ENCODE results near the gene CACNA2D4. TPM values are rescaled to one million over a fixed set of nuclear protein-coding genes. Genes with fewer than 3 reads are reported as not detected.

Gene CACNA2D4
- total RNA-seq, 1 experiment from 2014 or later, result not detected

- H3K36me3 ChIP-seq (ENCODE audit: low read depth, low read length), result no peaks in the 10 kb centered on the region
- no peak overlapping the region for H3K4me2 ChIP-seq (ENCODE audit: low read length)
- H3K9me2 ChIP-seq (replicated peaks; ENCODE audit: low read length), result no peaks in the 10 kb centered on the region
- no peak overlapping the region for H3K9ac ChIP-seq (ENCODE audit: low read length)
- POLR2A ChIA-PET (ENCODE audit: unreplicated experiment), result no interaction called here
- CTCF ChIA-PET, result no interaction called here
- peaks cover 5% of the 10 kb centered on the region; the same call in 1 of the 2 replicates for H3K4me1 ChIP-seq (ENCODE audit: insufficient read depth, low read length)
- no TSS peak for BruUV-seq (replicated peaks)
- H3F3A ChIP-seq (ENCODE audit: low read length, unreplicated experiment), result no peaks in the 10 kb centered on the region
- no peak for ATAC-seq
- no peaks in the 10 kb centered on the region for H3K9me3 ChIP-seq (ENCODE audit: low read length)
- H3K4me3 ChIP-seq (ENCODE audit: low read length), result no peak overlapping the region
- no peaks in the 10 kb centered on the region for H3K79me2 ChIP-seq (ENCODE audit: low read length)
- no peak overlapping the region for H2AFZ ChIP-seq (ENCODE audit: low read length)
- H3K27ac ChIP-seq (ENCODE audit: low read length), result no peak overlapping the region
- no peak for TF ChIP-seq CTCF (conservative IDR thresholded peaks at IDR 0.05; ENCODE audit: low read depth, low read length)
- TF ChIP-seq EZH2phosphoT487 (IDR thresholded peaks at IDR 0.05; ENCODE audit: borderline replicate concordance, low read length), result no peak
- no peak for TF ChIP-seq EZH2 (IDR thresholded peaks at IDR 0.05; ENCODE audit: low read length, unreplicated experiment)
- H4K20me1 ChIP-seq (ENCODE audit: low read length), result no peaks in the 10 kb centered on the region
- H3K27me3 ChIP-seq (ENCODE audit: low read length), result no peaks in the 10 kb centered on the region
- DNase-seq, result no peak
- intact Hi-C loops (cut with micrococcal nuclease), result no loop called here
Observed at GRCh38 chr12:1797991-1798640, 120.3 kb downstream of the CACNA2D4 start.

GRCh38 chr12:1797011-1797901 is 121.2 kb downstream of the CACNA2D4 start:
- CTCF ChIA-PET, result no interaction called here
- intact Hi-C loops (cut with micrococcal nuclease), result no loop called here
- POLR2A ChIA-PET (ENCODE audit: unreplicated experiment), result no interaction called here
- H3K36me3 ChIP-seq (ENCODE audit: low read depth, low read length), result no peaks in the 10 kb centered on the region
- H4K20me1 ChIP-seq (ENCODE audit: low read length), result no peaks in the 10 kb centered on the region
- peaks cover 5% of the 10 kb centered on the region; the same call in 1 of the 2 replicates for H3K4me1 ChIP-seq (ENCODE audit: insufficient read depth, low read length)
- H3K4me3 ChIP-seq (ENCODE audit: low read length), result no peak overlapping the region; the same call in 1 of the 2 replicates
- BruUV-seq (replicated peaks), result no TSS peak
- DNase-seq (no peak), ATAC-seq (no peak)
- H3K27me3 ChIP-seq (ENCODE audit: low read length), result no peaks in the 10 kb centered on the region
- H3K79me2 ChIP-seq (ENCODE audit: low read length), result no peaks in the 10 kb centered on the region
- H2AFZ ChIP-seq (ENCODE audit: low read length), result peak overlapping the region; percentile 93; the same call in 1 of the 2 replicates
- TF ChIP-seq CTCF (conservative IDR thresholded peaks at IDR 0.05; ENCODE audit: low read depth, low read length) (no peak), EZH2 (IDR thresholded peaks at IDR 0.05; ENCODE audit: low read length, unreplicated experiment) (no peak)
- H3F3A ChIP-seq (ENCODE audit: low read length, unreplicated experiment), result no peaks in the 10 kb centered on the region
- H3K27ac ChIP-seq (ENCODE audit: low read length), result no peak overlapping the region
- no peaks in the 10 kb centered on the region for H3K9me3 ChIP-seq (ENCODE audit: low read length)
- no peaks in the 10 kb centered on the region for H3K9me2 ChIP-seq (replicated peaks; ENCODE audit: low read length)
- no peak overlapping the region; the same call in 1 of the 2 replicates for H3K4me2 ChIP-seq (ENCODE audit: low read length)
- no peak overlapping the region for H3K9ac ChIP-seq (ENCODE audit: low read length)
